ENCODE data around the gene BTBD1.
"Not testable (repeated sequence)": the region's sequence is repeated elsewhere in the genome, so short reads cannot be mapped to it uniquely, and the experiment has no call there.

Gene BTBD1

GRCh38 chr15:83085864-83086552 is 19.0 kb upstream of the BTBD1 start:
- not testable (repeated sequence) for H2AFZ ChIP-seq (ENCODE audit: low read depth, low read length); H3K9me3 ChIP-seq (ENCODE audit: low read length); H3K27me3 ChIP-seq (ENCODE audit: insufficient read depth, low read length); H3K4me1 ChIP-seq (ENCODE audit: insufficient read depth, low read length); H3K36me3 ChIP-seq (ENCODE audit: insufficient read depth, low read length); H3K4me3 ChIP-seq (ENCODE audit: low read length)

DNA sequence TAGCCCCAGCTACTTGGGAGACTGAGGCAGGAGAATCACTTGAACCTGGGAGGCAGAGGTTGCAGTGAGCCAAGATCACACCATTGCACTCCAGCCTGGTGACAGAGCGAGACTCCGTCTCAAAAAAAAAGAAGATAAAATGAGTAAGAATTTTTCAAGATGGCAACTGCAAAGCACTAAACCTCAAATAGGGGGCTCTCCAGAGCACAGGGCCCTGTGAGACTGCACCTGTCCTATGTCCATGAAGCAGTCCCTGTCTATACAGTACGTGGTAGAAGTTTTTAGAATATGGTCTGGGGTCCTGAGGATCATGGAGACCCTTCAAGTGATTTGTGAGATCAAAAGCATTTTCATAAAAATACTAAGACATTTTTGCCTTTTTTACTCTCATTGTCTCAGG is 18.4 kb upstream of the BTBD1 start:
- not testable (repeated sequence) for H3K4me3 ChIP-seq (ENCODE audit: low read length); H3K9me3 ChIP-seq (ENCODE audit: low read length); H3K4me1 ChIP-seq (ENCODE audit: insufficient read depth, low read length); H3K27me3 ChIP-seq (ENCODE audit: insufficient read depth, low read length); H3K36me3 ChIP-seq (ENCODE audit: insufficient read depth, low read length); H2AFZ ChIP-seq (ENCODE audit: low read depth, low read length)

- peaks cover 1% of the 10 kb centered on the region for H3K4me1 ChIP-seq (ENCODE audit: insufficient read depth, low read length)
- peaks cover 5% of the 10 kb centered on the region for H3K27me3 ChIP-seq (ENCODE audit: insufficient read depth, low read length)
- no peaks in the 10 kb centered on the region for H3K9me3 ChIP-seq (ENCODE audit: low read length)
- H3K4me3 ChIP-seq (ENCODE audit: low read length) = no peak overlapping the region
- no peaks in the 10 kb centered on the region for H3K36me3 ChIP-seq (ENCODE audit: insufficient read depth, low read length)
- H2AFZ ChIP-seq (ENCODE audit: low read depth, low read length) = no peak overlapping the region
Observed at GRCh38 chr15:83082730-83083386, 15.8 kb upstream of the BTBD1 start.

DNA sequence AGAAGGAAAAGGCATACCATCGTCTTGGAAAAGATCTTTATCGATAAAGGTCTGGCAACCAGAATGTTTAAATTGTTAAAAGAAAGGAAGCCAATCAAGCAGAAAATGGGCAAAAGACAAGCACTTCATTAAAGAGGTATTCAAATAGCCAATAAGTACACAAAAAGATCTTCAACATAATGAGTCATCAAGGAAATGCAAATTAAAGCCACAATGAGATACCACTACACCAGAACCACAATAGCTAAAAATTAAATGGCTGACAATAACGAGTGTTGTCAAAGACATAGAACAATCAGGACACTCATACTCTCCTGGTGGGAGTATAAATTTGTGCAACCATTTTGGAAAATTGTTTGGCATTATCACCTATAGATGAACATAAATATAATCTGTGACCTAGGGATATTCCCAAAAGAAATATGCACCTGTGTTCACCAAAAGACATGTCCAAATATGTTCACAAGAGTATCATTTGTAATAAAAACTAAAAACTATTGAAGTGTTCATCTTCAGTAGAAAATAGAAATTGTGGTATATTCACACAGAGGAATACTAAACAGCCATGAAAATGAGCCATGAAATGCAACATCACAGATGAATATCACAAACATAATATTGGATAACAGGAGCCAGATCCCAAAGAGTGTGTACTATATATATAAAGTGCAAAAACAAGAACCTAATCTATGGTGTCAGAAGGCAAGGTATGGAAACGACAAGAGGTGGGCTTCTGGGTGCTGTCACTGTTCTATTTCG is 14.4 kb upstream of the BTBD1 start:
- H2AFZ ChIP-seq (ENCODE audit: low read depth, low read length) = no peak overlapping the region
- H3K36me3 ChIP-seq (ENCODE audit: insufficient read depth, low read length) = no peaks in the 10 kb centered on the region
- peaks cover 5% of the 10 kb centered on the region for H3K27me3 ChIP-seq (ENCODE audit: insufficient read depth, low read length)
- H3K4me3 ChIP-seq (ENCODE audit: low read length) = no peak overlapping the region
- no peaks in the 10 kb centered on the region for H3K9me3 ChIP-seq (ENCODE audit: low read length)
- H3K4me1 ChIP-seq (ENCODE audit: insufficient read depth, low read length) = peaks cover 6% of the 10 kb centered on the region

DNA sequence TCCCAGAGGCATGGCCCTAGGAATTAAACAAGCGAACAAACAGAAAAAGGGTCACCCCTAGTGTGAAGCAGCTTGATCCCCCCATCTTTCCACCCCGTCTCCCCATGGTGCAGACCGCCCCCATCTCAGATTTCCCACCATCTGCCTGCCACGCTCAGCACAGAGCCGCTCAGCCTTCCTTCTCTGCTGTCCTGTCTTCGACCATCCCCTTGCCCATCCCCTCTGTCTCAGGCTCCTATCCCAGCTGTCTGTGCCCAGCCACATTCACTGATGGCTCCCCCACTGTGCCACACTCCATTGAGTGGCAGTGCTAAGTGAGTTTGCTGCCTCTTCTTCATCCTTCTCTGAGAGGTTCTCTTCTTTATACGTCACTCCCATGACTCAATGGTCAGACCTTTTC is 11.7 kb upstream of the BTBD1 start:
- Histone ChIP-seq H3K27me3 (ENCODE audit: insufficient read depth, low read length) (peaks cover 5% of the 10 kb centered on the region), H3K4me1 (ENCODE audit: insufficient read depth, low read length) (peaks cover 6% of the 10 kb centered on the region), H3K36me3 (ENCODE audit: insufficient read depth, low read length) (no peaks in the 10 kb centered on the region), H3K9me3 (ENCODE audit: low read length) (no peaks in the 10 kb centered on the region), H2AFZ (ENCODE audit: low read depth, low read length) (no peak overlapping the region), H3K4me3 (ENCODE audit: low read length) (no peak overlapping the region)

DNA sequence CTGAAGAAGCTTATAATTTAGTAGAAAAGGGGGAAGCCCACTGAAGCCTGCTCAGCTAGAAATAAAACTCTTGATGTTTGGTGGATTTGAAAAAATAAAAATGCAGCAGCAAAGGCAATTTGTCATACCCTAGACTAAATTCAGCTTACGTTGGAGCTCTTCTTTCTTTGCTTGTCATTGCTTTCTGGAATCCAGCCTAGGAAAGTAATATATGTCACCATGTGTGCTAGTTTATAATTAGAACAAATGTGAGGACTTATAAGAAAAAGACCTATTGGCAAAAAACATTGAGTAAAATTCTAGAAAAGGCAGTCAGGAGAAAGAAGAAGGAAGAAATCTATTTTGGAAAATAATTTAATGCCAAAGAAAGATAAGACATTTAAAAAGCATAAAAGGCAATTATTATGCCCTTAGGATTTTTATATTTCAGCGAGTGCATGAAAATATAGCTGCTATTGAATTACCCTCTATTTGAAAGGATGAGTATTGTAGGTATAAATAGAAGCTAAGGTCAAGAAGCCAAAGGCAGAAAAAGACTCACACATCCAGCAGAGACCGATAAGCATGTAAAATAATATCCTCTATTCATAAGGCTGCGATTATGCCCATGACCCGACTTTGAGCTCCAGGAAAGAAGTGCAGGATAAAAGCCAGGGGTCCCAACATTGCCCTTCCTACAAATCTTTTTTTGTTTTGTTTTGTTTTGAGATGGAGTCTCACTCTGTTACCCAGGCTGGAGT is 10.6 kb upstream of the BTBD1 start:
- Histone ChIP-seq H3K27me3 (ENCODE audit: insufficient read depth, low read length) (peaks cover 5% of the 10 kb centered on the region), H3K4me1 (ENCODE audit: insufficient read depth, low read length) (peaks cover 6% of the 10 kb centered on the region), H3K4me3 (ENCODE audit: low read length) (no peak overlapping the region), H3K9me3 (ENCODE audit: low read length) (peaks cover 1% of the 10 kb centered on the region), H2AFZ (ENCODE audit: low read depth, low read length) (no peak overlapping the region), H3K36me3 (ENCODE audit: insufficient read depth, low read length) (no peaks in the 10 kb centered on the region)

DNA sequence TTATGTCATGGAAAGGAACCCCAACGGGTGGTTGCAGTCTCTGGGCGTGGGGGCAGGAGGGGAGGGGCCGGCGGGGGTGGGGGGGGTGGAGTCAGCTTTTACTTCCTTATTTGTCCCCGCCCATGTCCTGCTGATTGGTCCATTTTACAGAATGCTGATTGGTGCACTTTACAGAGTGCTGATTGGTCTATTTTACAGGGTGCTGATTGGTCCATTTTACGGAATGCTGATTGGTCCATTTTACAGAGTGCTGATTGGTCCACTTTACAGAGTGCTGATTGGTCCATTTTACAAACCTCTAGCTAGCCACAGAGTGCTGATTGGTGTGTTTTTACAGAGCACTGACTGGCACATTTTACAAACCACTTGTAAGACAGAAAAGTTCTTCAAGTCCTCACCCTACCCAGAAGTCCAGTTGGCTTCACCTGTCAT is 2.2 kb upstream of the BTBD1 start:
- not testable (repeated sequence) for H3K27me3 ChIP-seq (ENCODE audit: insufficient read depth, low read length)

GRCh38 chr15:83068054-83068453 is 1.0 kb upstream of the BTBD1 start:
- Histone ChIP-seq H3K9me3 (ENCODE audit: low read length) (no peaks in the 10 kb centered on the region), H3K4me3 (ENCODE audit: low read length) (no peak overlapping the region), H3K36me3 (ENCODE audit: insufficient read depth, low read length) (peaks cover 6% of the 10 kb centered on the region), H3K27me3 (ENCODE audit: insufficient read depth, low read length) (no peaks in the 10 kb centered on the region), H3K4me1 (ENCODE audit: insufficient read depth, low read length) (peaks cover 19% of the 10 kb centered on the region), H2AFZ (ENCODE audit: low read depth, low read length) (peak overlapping the region; percentile 55)

More for the DNA sequence above, 2.2 kb upstream of the BTBD1 start:
- not testable (repeated sequence) for H2AFZ ChIP-seq (ENCODE audit: low read depth, low read length); H3K4me3 ChIP-seq (ENCODE audit: low read length); H3K36me3 ChIP-seq (ENCODE audit: insufficient read depth, low read length); H3K9me3 ChIP-seq (ENCODE audit: low read length)
- peaks cover 19% of the 10 kb centered on the region for H3K4me1 ChIP-seq (ENCODE audit: insufficient read depth, low read length)

GRCh38 chr15:83067638-83067962 is 548 bp upstream of the BTBD1 start:
- peaks cover 6% of the 10 kb centered on the region for H3K36me3 ChIP-seq (ENCODE audit: insufficient read depth, low read length)
- peaks cover 19% of the 10 kb centered on the region for H3K4me1 ChIP-seq (ENCODE audit: insufficient read depth, low read length)

DNA sequence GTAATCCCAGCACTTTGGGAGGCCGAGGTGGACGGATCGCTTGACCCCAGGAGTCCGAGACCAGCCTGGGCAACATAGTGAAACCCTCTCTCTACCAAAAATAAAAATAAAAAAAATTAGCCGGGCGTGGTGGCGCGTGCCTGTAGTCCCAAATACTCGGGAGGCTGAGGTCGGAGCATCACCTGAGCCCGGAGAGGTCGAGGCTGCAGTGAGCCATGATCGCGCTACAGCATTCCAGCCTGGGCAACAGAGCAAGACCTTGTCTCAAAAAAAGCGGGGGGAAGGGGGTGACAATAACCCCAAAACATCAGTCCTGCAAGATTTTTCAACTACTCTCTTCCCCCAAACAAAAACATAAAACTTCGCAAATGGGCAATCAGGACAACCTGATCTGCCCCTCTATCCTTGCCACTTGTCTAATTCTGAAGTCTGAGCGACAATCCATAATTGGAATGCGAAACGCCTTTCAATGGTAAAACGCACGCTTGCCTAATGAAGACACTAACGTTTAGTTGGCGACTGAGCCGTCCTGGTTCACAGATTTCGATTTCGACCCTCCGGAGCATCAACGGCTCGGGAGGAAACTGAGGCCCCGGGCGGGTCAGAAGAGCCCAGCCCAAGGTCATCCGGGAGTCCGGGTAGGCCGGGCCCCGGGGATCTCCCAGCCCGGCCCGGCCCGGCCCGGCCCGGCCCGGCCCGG is 868 bp downstream of the BTBD1 start:
- no peaks in the 10 kb centered on the region for H3K27me3 ChIP-seq (ENCODE audit: insufficient read depth, low read length)
- peak overlapping the region; percentile 99 for H3K4me3 ChIP-seq (ENCODE audit: low read length)
- peaks cover 4% of the 10 kb centered on the region for H3K9me3 ChIP-seq (ENCODE audit: low read length)
- peaks cover 22% of the 10 kb centered on the region for H3K4me1 ChIP-seq (ENCODE audit: insufficient read depth, low read length)
- H2AFZ ChIP-seq (ENCODE audit: low read depth, low read length) = peak overlapping the region; percentile 55
- H3K36me3 ChIP-seq (ENCODE audit: insufficient read depth, low read length) = peaks cover 12% of the 10 kb centered on the region

More at GRCh38 chr15:83067638-83067962, 548 bp upstream of the BTBD1 start:
- Histone ChIP-seq H3K27me3 (ENCODE audit: insufficient read depth, low read length) (no peaks in the 10 kb centered on the region), H3K4me3 (ENCODE audit: low read length) (peak overlapping the region; percentile 99), H3K9me3 (ENCODE audit: low read length) (no peaks in the 10 kb centered on the region), H2AFZ (ENCODE audit: low read depth, low read length) (peak overlapping the region; percentile 55)

DNA sequence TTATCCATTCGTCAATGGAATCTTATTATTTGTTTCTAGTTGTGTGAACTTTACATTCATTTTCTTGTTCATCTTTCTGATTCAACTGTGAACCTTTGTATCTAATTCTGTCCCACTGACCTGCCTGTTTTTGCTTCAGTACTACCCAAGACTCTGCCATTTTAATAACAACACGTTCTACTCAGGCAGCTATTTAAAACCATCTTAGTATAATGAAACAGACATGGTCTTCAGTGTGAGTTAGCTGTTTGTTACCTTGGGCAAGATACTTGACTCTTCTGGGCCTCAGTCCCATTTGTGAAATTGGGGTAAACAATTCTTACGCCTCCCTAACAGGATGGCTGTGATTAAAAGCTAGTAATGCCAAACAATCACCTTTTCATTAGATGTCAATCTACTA is 1.6 kb downstream of the BTBD1 start:
- peaks cover 4% of the 10 kb centered on the region for H3K9me3 ChIP-seq (ENCODE audit: low read length)
- H2AFZ ChIP-seq (ENCODE audit: low read depth, low read length) = no peak overlapping the region
- no peaks in the 10 kb centered on the region for H3K27me3 ChIP-seq (ENCODE audit: insufficient read depth, low read length)
- peaks cover 22% of the 10 kb centered on the region for H3K4me1 ChIP-seq (ENCODE audit: insufficient read depth, low read length)
- peak overlapping the region; percentile 99 for H3K4me3 ChIP-seq (ENCODE audit: low read length)
- H3K36me3 ChIP-seq (ENCODE audit: insufficient read depth, low read length) = peaks cover 12% of the 10 kb centered on the region

DNA sequence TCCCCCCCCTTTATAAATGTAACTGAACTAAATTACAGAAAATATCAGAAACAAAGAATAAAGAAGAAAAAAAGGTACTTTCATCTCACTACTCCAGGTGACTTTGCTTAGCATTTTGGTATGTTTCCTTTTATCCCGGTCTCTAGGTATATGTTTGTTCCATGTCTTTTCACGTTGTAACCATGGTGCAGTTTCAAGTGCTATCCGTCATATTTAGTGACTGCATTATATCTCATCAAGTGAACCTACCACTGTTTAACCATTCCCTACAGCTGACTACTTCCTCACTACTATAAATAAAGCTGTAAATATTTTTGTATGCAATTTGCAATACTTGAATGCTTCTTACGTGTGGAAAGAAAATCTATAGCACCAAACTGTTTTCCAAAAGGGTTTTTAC is 2.2 kb downstream of the BTBD1 start:
- H3K4me3 ChIP-seq (ENCODE audit: low read length) = peak overlapping the region; percentile 99
- H2AFZ ChIP-seq (ENCODE audit: low read depth, low read length) = no peak overlapping the region
- peaks cover 12% of the 10 kb centered on the region for H3K36me3 ChIP-seq (ENCODE audit: insufficient read depth, low read length)
- H3K27me3 ChIP-seq (ENCODE audit: insufficient read depth, low read length) = no peaks in the 10 kb centered on the region
- H3K9me3 ChIP-seq (ENCODE audit: low read length) = peaks cover 4% of the 10 kb centered on the region
- H3K4me1 ChIP-seq (ENCODE audit: insufficient read depth, low read length) = peaks cover 22% of the 10 kb centered on the region

Data from neuron (in vitro differentiated cells).